Measurements from ENCODE around the gene ITGA1.
"Not testable (repeated sequence)": the region's sequence is repeated elsewhere in the genome, so short reads cannot be mapped to it uniquely, and the experiment has no call there.

ITGA1 gene

DNA sequence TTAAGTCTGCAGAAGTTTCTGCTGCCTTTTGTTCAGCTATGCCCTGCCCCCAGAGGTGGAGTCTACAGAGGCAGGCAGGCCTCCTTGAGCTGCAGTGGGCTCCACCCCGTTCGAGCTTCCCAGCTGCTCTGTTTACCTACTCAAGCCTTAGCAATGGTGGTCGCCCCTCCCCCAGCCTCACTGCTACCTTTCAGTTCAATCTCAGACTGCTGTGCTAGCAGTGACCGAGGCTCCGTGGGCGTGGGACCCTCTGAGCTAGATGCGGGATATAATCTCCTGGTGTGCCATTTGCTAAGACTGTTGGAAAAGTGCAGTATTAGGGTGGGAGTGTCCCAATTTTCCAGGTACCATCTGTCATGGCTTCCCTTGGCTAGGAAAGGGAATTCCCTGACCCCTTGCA is 188.4 kb downstream of the ITGA1 start:
- H3K9me3 ChIP-seq (ENCODE audit: control insufficient read depth, low read depth, low read length); H3K9ac ChIP-seq (ENCODE audit: low read length); H3K4me3 ChIP-seq (ENCODE audit: low read length); H3K36me3 ChIP-seq (ENCODE audit: control insufficient read depth, low read depth, low read length); H3K27me3 ChIP-seq (ENCODE audit: control insufficient read depth, insufficient read depth, low read length); H3K27ac ChIP-seq (ENCODE audit: low read length); H3K4me1 ChIP-seq (ENCODE audit: control insufficient read depth, low read depth, low read length): not testable (repeated sequence)

DNA sequence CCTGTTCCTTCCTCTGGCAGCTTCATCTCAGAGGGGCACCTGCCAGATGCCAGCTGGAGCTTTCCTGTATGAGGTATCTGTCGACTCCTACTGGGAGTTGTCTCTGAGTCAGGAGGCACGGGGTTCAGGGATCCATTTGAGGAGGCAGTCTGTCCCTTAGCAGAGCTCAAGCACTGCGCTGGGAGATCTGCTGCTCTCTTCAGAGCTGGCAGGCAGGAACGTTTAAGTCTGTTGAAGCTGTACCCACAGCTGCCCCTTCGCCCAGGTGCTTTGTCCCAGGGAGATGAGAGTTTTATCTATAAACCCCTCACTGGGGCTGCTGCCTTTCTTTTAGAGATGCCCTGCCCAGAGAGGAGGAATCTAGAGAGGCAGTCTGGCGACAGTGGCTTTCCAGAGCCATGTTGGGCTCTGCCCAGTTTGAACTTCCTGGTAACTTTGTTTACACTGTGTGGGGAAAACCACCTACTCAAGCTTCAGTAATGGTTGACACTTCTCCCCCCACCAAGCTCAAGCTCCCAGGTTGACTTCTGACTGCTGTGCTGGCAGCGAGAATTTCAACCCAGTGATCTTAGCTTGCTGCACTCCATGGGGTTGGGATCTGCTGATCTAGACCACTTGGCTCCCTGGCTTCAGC is 189.7 kb downstream of the ITGA1 start:
- Histone ChIP-seq H3K27me3 (ENCODE audit: control insufficient read depth, insufficient read depth, low read length) (no peaks in the 10 kb centered on the region), H3K9me3 (ENCODE audit: control insufficient read depth, low read depth, low read length) (peaks cover 6% of the 10 kb centered on the region), H3K27ac (ENCODE audit: low read length) (no peak overlapping the region), H3K4me3 (ENCODE audit: low read length) (no peak overlapping the region), H3K9ac (ENCODE audit: low read length) (no peak overlapping the region), H3K4me1 (ENCODE audit: control insufficient read depth, low read depth, low read length) (no peaks in the 10 kb centered on the region), H3K36me3 (ENCODE audit: control insufficient read depth, low read depth, low read length) (no peaks in the 10 kb centered on the region)

DNA sequence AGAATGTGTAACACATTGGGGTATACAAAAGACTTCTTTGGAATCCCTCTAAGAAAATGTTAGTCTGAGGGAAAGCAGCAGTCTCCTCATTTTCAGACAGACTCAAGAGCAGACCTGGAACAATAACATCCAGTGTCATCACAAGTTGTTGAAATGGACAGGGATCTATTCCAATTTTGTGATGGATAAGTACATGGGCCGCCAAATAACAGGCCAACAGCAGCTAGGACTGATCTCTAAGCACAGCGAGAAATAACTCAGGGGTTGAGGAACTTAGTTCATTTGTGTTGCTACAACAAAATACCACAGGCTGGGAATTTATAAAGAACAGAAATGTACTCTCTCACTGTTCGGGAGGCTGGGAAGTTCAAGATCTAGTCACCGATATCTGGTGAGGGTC is 193.8 kb downstream of the ITGA1 start:
- H3K9ac ChIP-seq (ENCODE audit: low read length): no peak overlapping the region
- H3K9me3 ChIP-seq (ENCODE audit: control insufficient read depth, low read depth, low read length): peaks cover 4% of the 10 kb centered on the region
- no peak overlapping the region for H3K4me3 ChIP-seq (ENCODE audit: low read length)
- no peaks in the 10 kb centered on the region for H3K36me3 ChIP-seq (ENCODE audit: control insufficient read depth, low read depth, low read length)
- H3K27me3 ChIP-seq (ENCODE audit: control insufficient read depth, insufficient read depth, low read length): peaks cover 4% of the 10 kb centered on the region
- H3K4me1 ChIP-seq (ENCODE audit: control insufficient read depth, low read depth, low read length): no peaks in the 10 kb centered on the region
- H3K27ac ChIP-seq (ENCODE audit: low read length): no peak overlapping the region

DNA sequence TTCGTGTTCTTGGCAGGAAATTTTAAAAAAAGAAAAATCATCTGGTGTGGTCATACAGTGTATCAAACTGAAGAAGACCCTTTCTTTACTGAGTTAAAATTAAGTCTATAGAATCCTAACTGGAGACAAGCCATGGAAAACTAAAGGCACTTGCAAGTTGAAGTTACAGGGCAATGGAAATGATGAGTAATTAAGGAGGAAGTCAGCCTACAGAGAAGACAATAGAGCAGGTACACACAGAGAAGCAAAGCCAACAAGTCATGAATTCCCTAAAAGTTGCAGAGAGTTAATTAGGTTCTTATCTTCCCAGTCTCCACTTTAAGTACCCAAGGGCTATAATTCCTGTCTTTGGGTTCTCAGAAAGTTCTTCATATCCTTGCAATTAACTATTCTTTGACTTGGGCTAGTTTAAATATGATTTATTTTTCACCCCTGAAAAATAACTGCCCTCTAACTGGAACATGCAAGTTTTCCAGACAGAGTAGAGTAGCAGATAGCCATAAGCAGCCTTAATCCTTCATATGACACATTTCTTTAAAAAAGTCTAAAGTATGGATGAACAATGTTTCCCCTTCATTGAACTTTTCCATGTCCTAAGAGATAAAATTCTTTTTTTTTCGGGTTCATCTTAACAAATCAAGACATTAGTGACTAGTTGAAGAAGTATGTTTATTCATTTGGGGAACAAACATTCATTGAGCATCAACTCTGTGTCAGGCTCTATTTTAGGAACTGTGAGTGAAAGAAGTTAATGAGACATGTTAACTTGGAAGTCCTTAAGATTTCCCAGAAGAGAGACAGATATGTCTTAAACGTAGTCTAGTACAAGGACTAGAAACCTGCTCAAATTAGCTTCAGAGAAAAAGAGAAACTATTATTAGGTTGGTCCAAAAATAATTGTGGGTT is 196.3 kb downstream of the ITGA1 start:
- H3K9ac ChIP-seq (ENCODE audit: low read length): no peak overlapping the region
- H3K27ac ChIP-seq (ENCODE audit: low read length): no peak overlapping the region
- peaks cover 26% of the 10 kb centered on the region for H3K27me3 ChIP-seq (ENCODE audit: control insufficient read depth, insufficient read depth, low read length)
- no peaks in the 10 kb centered on the region for H3K9me3 ChIP-seq (ENCODE audit: control insufficient read depth, low read depth, low read length)
- H3K4me3 ChIP-seq (ENCODE audit: low read length): no peak overlapping the region
- H3K36me3 ChIP-seq (ENCODE audit: control insufficient read depth, low read depth, low read length): no peaks in the 10 kb centered on the region
- H3K4me1 ChIP-seq (ENCODE audit: control insufficient read depth, low read depth, low read length): no peaks in the 10 kb centered on the region

DNA sequence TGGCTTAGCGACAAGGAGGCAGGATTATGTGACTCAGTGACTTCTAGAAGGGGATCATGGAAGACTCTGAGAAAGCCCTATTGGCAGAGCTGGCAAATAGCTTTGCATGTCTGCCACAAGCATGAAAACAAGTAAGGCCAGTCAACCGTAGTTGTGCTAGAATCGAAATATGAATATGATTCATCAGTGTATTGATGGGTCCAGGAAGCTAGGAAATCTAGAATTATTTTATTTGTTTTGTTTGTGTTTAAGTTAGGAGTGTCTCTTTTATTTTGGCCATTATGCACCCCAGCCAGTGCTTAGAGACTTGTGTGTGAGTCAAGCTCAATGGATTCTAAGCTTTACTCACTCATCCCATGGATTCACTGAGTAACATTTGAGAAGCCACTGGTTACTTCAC is 197.6 kb downstream of the ITGA1 start:
- H3K27me3 ChIP-seq (ENCODE audit: control insufficient read depth, insufficient read depth, low read length): peaks cover 36% of the 10 kb centered on the region
- H3K4me3 ChIP-seq (ENCODE audit: low read length): no peak overlapping the region
- H3K4me1 ChIP-seq (ENCODE audit: control insufficient read depth, low read depth, low read length): no peaks in the 10 kb centered on the region
- H3K27ac ChIP-seq (ENCODE audit: low read length): no peak overlapping the region
- no peaks in the 10 kb centered on the region for H3K36me3 ChIP-seq (ENCODE audit: control insufficient read depth, low read depth, low read length)
- no peak overlapping the region for H3K9ac ChIP-seq (ENCODE audit: low read length)
- no peaks in the 10 kb centered on the region for H3K9me3 ChIP-seq (ENCODE audit: control insufficient read depth, low read depth, low read length)

DNA sequence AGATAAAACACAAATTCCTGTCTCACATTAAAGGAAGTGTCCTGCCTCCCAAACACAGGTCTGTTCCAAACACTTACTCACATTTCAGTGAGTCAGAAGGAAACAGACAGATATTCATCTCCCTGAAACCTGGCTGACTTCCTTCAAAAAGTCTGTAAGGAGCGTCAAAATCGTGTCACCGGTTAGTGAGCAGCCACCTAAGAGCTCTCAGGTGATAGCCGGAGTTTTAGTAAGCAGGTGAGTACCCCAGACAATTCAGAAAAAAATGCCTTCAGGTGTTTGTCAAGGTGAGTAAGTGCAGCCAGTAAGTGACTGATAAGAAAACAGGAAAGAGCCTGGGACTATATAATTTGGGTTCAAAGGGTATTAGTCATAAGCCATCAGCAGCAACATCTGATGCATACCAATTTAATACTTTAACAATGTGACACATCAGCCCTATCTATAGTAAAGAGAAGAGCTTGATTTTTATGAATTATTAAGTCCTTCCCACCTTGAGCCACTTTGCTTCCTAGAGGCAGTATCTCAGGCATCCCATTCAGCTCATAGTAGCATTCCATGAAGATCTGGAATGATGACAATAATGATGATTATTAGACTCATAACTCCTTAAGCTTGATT is 200.1 kb downstream of the ITGA1 start:
- H3K4me3 ChIP-seq (ENCODE audit: low read length): no peak overlapping the region
- no peak overlapping the region for H3K27ac ChIP-seq (ENCODE audit: low read length)

DNA sequence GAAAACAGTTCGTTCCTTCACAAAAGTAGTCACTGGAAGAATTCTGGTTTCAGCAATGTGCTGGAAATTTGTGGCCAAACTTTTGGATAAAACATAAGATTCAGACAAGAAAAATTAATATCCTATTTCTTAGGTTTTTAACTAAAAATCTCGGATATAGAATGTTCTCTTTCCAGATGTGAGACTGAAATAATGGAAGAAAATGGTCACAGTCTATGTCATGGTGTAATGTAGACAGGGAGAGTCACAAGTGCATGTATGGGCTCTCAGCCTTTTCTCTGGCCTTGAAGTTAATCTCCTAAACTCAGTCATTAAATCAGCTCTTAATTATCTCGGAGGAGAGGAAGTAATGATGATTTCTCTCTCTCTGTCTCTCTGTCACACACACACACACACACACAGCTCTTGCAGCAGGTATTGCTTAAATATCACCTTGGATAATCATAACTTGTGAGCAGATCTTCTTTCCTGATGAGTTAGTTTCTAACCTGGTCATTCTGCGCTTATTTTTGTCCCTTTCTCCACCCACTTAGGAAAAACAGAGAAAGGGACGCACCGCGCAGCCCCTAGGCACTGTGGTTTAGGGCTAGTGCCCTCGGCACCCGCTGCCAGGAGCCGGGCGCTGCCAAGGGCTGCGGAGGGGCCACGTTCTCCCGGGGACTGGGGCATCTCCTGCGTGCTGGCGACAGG is 200.8 kb downstream of the ITGA1 start:
- Histone ChIP-seq H3K9ac (ENCODE audit: low read length) (peak overlapping the region; percentile 36), H3K9me3 (ENCODE audit: control insufficient read depth, low read depth, low read length) (no peaks in the 10 kb centered on the region), H3K36me3 (ENCODE audit: control insufficient read depth, low read depth, low read length) (no peaks in the 10 kb centered on the region), H3K27me3 (ENCODE audit: control insufficient read depth, insufficient read depth, low read length) (peaks cover 45% of the 10 kb centered on the region), H3K27ac (ENCODE audit: low read length) (no peak overlapping the region), H3K4me1 (ENCODE audit: control insufficient read depth, low read depth, low read length) (peaks cover 3% of the 10 kb centered on the region), H3K4me3 (ENCODE audit: low read length) (peak overlapping the region; percentile 94)

More for the DNA sequence above, 200.1 kb downstream of the ITGA1 start:
- H3K9ac ChIP-seq (ENCODE audit: low read length): no peak overlapping the region
- H3K27me3 ChIP-seq (ENCODE audit: control insufficient read depth, insufficient read depth, low read length): peaks cover 45% of the 10 kb centered on the region
- no peaks in the 10 kb centered on the region for H3K36me3 ChIP-seq (ENCODE audit: control insufficient read depth, low read depth, low read length)
- H3K4me1 ChIP-seq (ENCODE audit: control insufficient read depth, low read depth, low read length): peaks cover 3% of the 10 kb centered on the region
- no peaks in the 10 kb centered on the region for H3K9me3 ChIP-seq (ENCODE audit: control insufficient read depth, low read depth, low read length)

DNA sequence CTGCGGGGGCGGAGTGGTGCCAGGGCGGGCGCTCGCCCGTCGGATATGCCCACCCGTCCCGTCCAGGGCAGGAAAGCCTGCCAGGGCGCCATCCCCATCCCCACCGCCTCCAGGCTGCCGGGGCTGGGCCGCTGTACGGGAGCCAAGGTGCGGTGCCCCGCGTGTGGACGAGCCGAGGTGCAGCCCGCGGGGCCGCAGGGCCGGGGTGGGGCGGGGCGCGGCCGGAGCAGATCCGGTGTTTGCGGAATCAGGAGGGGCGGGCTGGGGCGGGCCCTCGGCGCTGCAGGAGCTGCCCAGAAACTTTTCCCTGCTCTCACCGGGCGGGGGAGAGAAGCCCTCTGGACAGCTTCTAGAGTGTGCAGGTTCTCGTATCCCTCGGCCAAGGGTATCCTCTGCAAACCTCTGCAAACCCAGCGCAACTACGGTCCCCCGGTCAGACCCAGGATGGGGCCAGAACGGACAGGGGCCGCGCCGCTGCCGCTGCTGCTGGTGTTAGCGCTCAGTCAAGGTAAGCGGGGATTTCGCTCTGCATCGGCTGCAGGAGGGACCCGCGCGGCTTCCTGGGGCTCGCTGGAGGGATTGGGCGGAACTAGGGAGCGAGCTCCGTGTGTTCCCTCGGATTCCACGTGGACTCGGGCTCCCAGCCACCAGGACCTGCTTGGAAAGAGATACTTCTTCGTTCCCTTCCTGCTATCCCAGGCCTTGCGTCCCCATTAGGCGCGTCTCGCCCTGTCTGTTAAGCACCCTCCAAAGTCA is 201.5 kb downstream of the ITGA1 start, which contains the start of gene ITGA2:
Gene ITGA2, plus strand, starts transcription at position 328 of the 756 bp plus-strand sequence. Its CDS starts 117 bp downstream, at position 445.
- peaks cover 45% of the 10 kb centered on the region for H3K27me3 ChIP-seq (ENCODE audit: control insufficient read depth, insufficient read depth, low read length)
- peak within 1 kb of the TSS; percentile 94 for H3K4me3 ChIP-seq (ENCODE audit: low read length)
- peaks cover 3% of the 10 kb centered on the region for H3K4me1 ChIP-seq (ENCODE audit: control insufficient read depth, low read depth, low read length)
- H3K27ac ChIP-seq (ENCODE audit: low read length): no peak within 1 kb of the TSS
- H3K36me3 ChIP-seq (ENCODE audit: control insufficient read depth, low read depth, low read length): no peaks in the 10 kb centered on the region
- H3K9me3 ChIP-seq (ENCODE audit: control insufficient read depth, low read depth, low read length): no peaks in the 10 kb centered on the region
- H3K9ac ChIP-seq (ENCODE audit: low read length): peak within 1 kb of the TSS; percentile 66

DNA sequence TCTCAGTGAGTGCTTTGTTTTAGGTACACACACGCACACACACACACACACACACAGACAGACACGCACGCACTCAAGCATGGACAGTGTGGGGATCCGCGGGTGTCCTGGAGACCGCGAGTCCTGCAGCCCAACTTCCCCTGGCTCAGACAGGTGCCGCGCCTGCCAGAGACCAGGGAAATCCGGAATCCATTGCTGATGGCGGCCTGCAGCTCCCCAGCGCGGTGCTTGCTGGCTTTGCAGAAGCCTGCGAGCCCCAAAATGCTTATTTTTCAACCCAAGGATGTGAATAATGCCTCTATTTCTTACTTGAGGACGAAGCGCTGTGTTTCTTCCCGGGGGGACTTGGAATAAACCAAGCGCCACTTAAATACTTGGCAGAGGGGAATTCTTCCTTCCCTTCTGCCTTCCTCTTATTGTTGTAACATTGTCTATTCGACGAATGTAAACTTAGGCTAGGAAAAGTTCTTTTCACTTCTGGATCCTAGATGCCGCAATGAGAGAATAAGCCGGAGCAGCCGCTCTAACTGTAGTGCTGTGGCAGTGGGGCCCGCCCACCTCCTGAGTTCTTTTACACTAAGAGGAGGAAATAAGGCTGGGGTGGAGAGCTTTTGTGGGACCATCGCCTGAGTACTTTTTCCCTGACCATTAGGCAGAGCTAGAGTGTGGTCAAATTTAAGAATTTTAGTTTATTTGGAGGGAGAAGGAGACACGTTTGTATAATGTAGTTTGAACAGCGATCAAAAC is 202.2 kb downstream of the ITGA1 start:
- Histone ChIP-seq H3K27me3 (ENCODE audit: control insufficient read depth, insufficient read depth, low read length) (peaks cover 45% of the 10 kb centered on the region), H3K4me3 (ENCODE audit: low read length) (peak overlapping the region; percentile 94), H3K36me3 (ENCODE audit: control insufficient read depth, low read depth, low read length) (no peaks in the 10 kb centered on the region), H3K9me3 (ENCODE audit: control insufficient read depth, low read depth, low read length) (no peaks in the 10 kb centered on the region), H3K4me1 (ENCODE audit: control insufficient read depth, low read depth, low read length) (peaks cover 3% of the 10 kb centered on the region), H3K27ac (ENCODE audit: low read length) (no peak overlapping the region), H3K9ac (ENCODE audit: low read length) (peak overlapping the region; percentile 66)

DNA sequence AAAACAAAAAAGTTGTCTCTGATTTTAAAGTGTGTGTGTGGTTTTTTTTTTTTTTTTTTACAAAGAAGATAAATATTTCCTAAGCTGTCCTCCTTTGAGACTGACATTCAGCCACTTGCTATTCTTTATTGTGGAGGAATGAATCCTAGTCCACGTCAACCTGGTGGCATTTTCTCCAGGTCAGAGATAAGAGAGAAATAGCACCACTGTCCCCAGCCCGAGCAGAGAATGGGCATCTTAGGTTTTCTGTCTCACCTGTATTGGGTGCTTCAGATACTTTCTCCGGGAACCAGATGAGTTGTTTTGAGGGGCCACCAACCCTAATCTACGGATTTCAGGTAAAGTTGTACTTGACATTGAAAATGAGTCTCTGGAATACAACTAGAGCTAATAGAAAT is 202.8 kb downstream of the ITGA1 start:
- Histone ChIP-seq H3K9ac (ENCODE audit: low read length) (peak overlapping the region; percentile 66), H3K4me3 (ENCODE audit: low read length) (peak overlapping the region; percentile 94), H3K27ac (ENCODE audit: low read length) (no peak overlapping the region), H3K4me1 (ENCODE audit: control insufficient read depth, low read depth, low read length) (peaks cover 3% of the 10 kb centered on the region), H3K27me3 (ENCODE audit: control insufficient read depth, insufficient read depth, low read length) (peaks cover 45% of the 10 kb centered on the region), H3K36me3 (ENCODE audit: control insufficient read depth, low read depth, low read length) (no peaks in the 10 kb centered on the region), H3K9me3 (ENCODE audit: control insufficient read depth, low read depth, low read length) (no peaks in the 10 kb centered on the region)
